ENCODE results near the gene BCDIN3D. TPM values are rescaled to one million over a fixed set of nuclear protein-coding genes. Genes with fewer than 3 reads are reported as not detected.
A peak's percentile ranks its signal among the peaks of the same experiment; 100 is the strongest.
"Not testable (repeated sequence)": the region's sequence is repeated elsewhere in the genome, so short reads cannot be mapped to it uniquely, and the experiment has no call there.

The BCDIN3D gene
- total and polyA plus RNA-seq, 8 donors: 2.0 to 4.8 (median 2.9) TPM

GRCh38 chr12:49882248-49882850, 39.4 kb upstream of the BCDIN3D start:
- Histone ChIP-seq H3K4me1 (no peaks in the 10 kb centered on the region), H3K27me3 (no peaks in the 10 kb centered on the region), H3K27ac (no peak overlapping the region), H3K36me3 (no peaks in the 10 kb centered on the region), H3K9me3 (no peaks in the 10 kb centered on the region), H3K4me3 (no peak overlapping the region)
- TF ChIP-seq, protein P1, sequence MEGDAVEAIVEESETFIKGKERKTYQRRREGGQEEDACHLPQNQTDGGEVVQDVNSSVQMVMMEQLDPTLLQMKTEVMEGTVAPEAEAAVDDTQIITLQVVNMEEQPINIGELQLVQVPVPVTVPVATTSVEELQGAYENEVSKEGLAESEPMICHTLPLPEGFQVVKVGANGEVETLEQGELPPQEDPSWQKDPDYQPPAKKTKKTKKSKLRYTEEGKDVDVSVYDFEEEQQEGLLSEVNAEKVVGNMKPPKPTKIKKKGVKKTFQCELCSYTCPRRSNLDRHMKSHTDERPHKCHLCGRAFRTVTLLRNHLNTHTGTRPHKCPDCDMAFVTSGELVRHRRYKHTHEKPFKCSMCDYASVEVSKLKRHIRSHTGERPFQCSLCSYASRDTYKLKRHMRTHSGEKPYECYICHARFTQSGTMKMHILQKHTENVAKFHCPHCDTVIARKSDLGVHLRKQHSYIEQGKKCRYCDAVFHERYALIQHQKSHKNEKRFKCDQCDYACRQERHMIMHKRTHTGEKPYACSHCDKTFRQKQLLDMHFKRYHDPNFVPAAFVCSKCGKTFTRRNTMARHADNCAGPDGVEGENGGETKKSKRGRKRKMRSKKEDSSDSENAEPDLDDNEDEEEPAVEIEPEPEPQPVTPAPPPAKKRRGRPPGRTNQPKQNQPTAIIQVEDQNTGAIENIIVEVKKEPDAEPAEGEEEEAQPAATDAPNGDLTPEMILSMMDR (IDR thresholded peaks at IDR 0.05): no peak
- FAIRE-seq: no peak
- 65 to 76% methylated on average over 8 of the region's 8 CpGs for WGBS, 2 donors
- DNase-seq: peak in 1 of 6 donors; percentile 11
- no peak for ATAC-seq
- intact Hi-C loops (cut with DNase I): no loop called here

DNA sequence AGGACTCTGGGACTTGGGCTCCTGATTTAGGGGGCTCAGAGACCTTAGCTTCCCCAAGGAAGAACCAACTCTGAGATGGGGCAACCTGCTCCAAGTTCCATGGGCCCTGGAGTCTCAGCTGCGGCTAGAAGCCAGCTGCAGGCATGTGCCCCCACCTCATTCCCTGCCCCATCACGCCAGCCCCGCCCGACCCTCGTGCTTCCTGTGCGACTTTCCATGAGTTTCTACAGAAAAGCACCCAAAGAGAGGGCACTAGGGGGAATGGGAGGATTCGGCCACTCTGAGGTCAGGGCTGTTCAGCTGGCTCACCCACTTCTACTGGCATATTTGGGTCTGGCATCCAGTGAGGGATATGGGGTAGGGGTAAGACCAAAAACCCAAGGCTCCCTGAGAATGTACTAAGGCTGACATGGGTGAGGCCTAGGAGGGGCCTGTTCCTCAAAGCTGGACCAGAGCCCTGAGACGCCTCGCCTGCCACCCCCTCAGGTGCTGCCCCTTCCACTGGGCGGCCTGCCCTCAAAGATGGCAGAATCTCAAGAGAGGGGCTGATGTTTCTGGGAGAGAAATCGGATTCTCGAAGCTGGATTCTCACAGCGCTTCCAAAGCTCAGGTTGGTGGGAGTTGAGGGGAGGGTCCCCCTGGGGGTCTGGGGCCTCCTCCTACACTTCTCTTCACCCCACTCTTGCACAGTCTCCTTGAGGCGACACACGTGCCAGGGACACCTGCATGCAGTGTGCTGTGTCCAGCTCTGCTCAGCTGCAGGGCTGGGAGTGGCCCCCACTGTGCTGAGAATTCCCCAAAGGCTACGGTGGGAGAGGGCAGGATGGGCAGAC, 38.7 kb upstream of the BCDIN3D start:
- H3K9me3 ChIP-seq: no peaks in the 10 kb centered on the region
- TF ChIP-seq, protein P1 (IDR thresholded peaks at IDR 0.05): no peak
- no peak overlapping the region for H3K27ac ChIP-seq
- no peak for ATAC-seq
- peak in 1 of 6 donors; percentile 40 for DNase-seq
- WGBS, 2 donors: 67 to 88% methylated on average over 16 of the region's 16 CpGs
- no peak for FAIRE-seq
- no peaks in the 10 kb centered on the region for H3K27me3 ChIP-seq
- intact Hi-C loops (cut with DNase I): no loop called here
- no peaks in the 10 kb centered on the region for H3K4me1 ChIP-seq
- no peak overlapping the region for H3K4me3 ChIP-seq
- no peaks in the 10 kb centered on the region for H3K36me3 ChIP-seq

DNA sequence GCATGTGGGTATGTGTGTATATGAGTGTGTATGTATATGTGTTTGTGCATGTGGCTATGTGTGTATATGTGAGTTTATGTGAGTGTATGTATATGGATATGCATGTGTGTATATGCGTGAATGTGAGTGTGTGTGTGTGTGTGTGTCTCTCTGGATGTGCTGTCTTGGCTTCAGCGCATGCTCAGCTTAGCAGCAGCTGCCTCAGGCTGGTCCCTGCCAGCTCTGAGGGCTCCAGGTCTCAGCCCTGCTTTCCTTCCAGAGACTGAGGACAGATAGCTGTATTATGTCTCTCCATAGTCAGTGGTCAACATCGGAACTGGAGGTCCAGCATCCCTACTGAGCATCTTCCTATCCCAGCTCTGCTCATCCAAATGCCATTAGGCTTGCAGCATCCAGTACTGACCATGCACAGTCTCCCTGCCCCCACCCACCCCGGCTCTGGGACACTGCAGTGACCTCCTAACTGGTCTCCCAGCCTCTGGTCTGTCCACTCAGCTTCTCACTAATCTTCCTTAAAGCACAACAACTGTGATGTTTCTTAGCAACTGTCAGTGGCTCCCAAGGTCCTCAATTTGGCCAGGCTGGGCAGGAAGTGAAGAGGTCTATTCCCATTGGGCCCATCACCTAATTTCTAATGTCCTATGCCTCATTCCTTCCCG, 38.0 kb upstream of the BCDIN3D start:
- Histone ChIP-seq H3K9me3 (no peaks in the 10 kb centered on the region), H3K4me1 (no peaks in the 10 kb centered on the region), H3K27ac (no peak overlapping the region), H3K36me3 (no peaks in the 10 kb centered on the region), H3K4me3 (no peak overlapping the region), H3K27me3 (no peaks in the 10 kb centered on the region)
- TF ChIP-seq, protein P1 (IDR thresholded peaks at IDR 0.05): no peak
- ATAC-seq: no peak
- FAIRE-seq: no peak
- 73 to 83% methylated on average over 5 of the region's 5 CpGs for WGBS, 2 donors
- peak in 1 of 6 donors; percentile 30 for DNase-seq
- intact Hi-C loops (cut with DNase I): no loop called here

- intact Hi-C loops (cut with DNase I); H3K4me3 ChIP-seq; ATAC-seq; DNase-seq; FAIRE-seq; H3K27ac ChIP-seq; H3K9me3 ChIP-seq; H3K4me1 ChIP-seq; H3K36me3 ChIP-seq; H3K27me3 ChIP-seq: not testable (repeated sequence)
- 77 to 87% methylated on average over 2 of the region's 2 CpGs for WGBS, 2 donors
Observed at GRCh38 chr12:49879065-49879464, 36.2 kb upstream of the BCDIN3D start.

- ATAC-seq (no peak), FAIRE-seq (no peak), DNase-seq (no peak)
- no peak overlapping the region for H3K4me3 ChIP-seq
- TF ChIP-seq, protein P1 (IDR thresholded peaks at IDR 0.05): no peak
- no peaks in the 10 kb centered on the region for H3K36me3 ChIP-seq
- no peaks in the 10 kb centered on the region for H3K9me3 ChIP-seq
- no peaks in the 10 kb centered on the region for H3K27me3 ChIP-seq
- H3K4me1 ChIP-seq: no peaks in the 10 kb centered on the region
- intact Hi-C loops (cut with DNase I): no loop called here
- no peak overlapping the region for H3K27ac ChIP-seq
- WGBS, 2 donors: 77 to 79% methylated on average over 2 of the region's 2 CpGs
Observed at GRCh38 chr12:49878021-49878420, 35.1 kb upstream of the BCDIN3D start.

All from pancreas (tissue), 10 donors.